ENCODE measurements around the gene BCCIP. TPM values are rescaled to one million over a fixed set of nuclear protein-coding genes. Genes with fewer than 3 reads are reported as not detected.

The BCCIP gene
- polyA plus RNA-seq, 1 donor: 56.3 TPM

GRCh38 chr10:125781374-125781773, 42.0 kb upstream of the BCCIP start:
- no peak for DNase-seq
- Histone ChIP-seq H3K4me1 (ENCODE audit: control insufficient read depth, insufficient read depth, low read length) (no peaks in the 10 kb centered on the region), H3K9me3 (ENCODE audit: control insufficient read depth, low read depth, low read length) (no peaks in the 10 kb centered on the region), H3K36me3 (ENCODE audit: control insufficient read depth, insufficient read depth, low read length) (no peaks in the 10 kb centered on the region), H3K27me3 (ENCODE audit: control insufficient read depth, insufficient read depth, low read length) (no peaks in the 10 kb centered on the region), H3K27ac (ENCODE audit: low read length) (no peak overlapping the region), H3K4me3 (ENCODE audit: low read length) (no peak overlapping the region)
- no CpG with 5 or more reads among the region's 8 CpGs for WGBS (ENCODE audit: insufficient coverage, low lambda C conversion rate)

DNA sequence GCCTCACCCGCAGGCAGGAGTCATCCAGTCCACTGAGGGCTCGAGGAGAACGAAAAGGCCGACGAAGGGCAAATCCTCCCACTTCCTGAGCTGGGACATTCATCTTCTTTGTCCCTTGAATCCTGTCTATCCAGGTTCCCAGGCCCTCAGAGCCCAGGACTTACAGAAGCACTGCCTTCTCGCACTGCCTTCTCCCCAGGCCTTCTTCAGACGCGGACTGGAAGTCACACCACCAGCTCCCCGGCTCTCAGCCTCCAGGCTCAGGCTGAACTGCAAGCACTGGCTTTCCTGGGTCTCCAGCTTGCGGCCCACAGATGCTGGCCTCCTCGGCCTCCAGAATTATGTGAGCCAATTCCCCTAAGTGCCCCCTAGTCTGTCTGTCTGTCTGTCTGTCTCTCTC, 41.3 kb upstream of the BCCIP start:
- Histone ChIP-seq H3K27ac (ENCODE audit: low read length) (no peak overlapping the region), H3K36me3 (ENCODE audit: control insufficient read depth, insufficient read depth, low read length) (no peaks in the 10 kb centered on the region), H3K9me3 (ENCODE audit: control insufficient read depth, low read depth, low read length) (no peaks in the 10 kb centered on the region), H3K4me3 (ENCODE audit: low read length) (no peak overlapping the region), H3K27me3 (ENCODE audit: control insufficient read depth, insufficient read depth, low read length) (no peaks in the 10 kb centered on the region), H3K4me1 (ENCODE audit: control insufficient read depth, insufficient read depth, low read length) (no peaks in the 10 kb centered on the region)
- WGBS (ENCODE audit: insufficient coverage, low lambda C conversion rate): 80% methylated on average over 4 of the region's 11 CpGs
- no peak for DNase-seq

- no peaks in the 10 kb centered on the region for H3K27me3 ChIP-seq (ENCODE audit: control insufficient read depth, insufficient read depth, low read length)
- H3K36me3 ChIP-seq (ENCODE audit: control insufficient read depth, insufficient read depth, low read length): no peaks in the 10 kb centered on the region
- DNase-seq: no peak
- no peaks in the 10 kb centered on the region for H3K9me3 ChIP-seq (ENCODE audit: control insufficient read depth, low read depth, low read length)
- WGBS (ENCODE audit: insufficient coverage, low lambda C conversion rate): no CpG with 5 or more reads among the region's 11 CpGs
- no peak overlapping the region for H3K27ac ChIP-seq (ENCODE audit: low read length)
- no peak overlapping the region for H3K4me3 ChIP-seq (ENCODE audit: low read length)
- no peaks in the 10 kb centered on the region for H3K4me1 ChIP-seq (ENCODE audit: control insufficient read depth, insufficient read depth, low read length)
Observed at GRCh38 chr10:125782616-125783015, 40.7 kb upstream of the BCCIP start.

GRCh38 chr10:125783408-125783807, 39.9 kb upstream of the BCCIP start:
- Histone ChIP-seq H3K4me1 (ENCODE audit: control insufficient read depth, insufficient read depth, low read length) (no peaks in the 10 kb centered on the region), H3K36me3 (ENCODE audit: control insufficient read depth, insufficient read depth, low read length) (peaks cover 6% of the 10 kb centered on the region), H3K27ac (ENCODE audit: low read length) (no peak overlapping the region), H3K9me3 (ENCODE audit: control insufficient read depth, low read depth, low read length) (no peaks in the 10 kb centered on the region), H3K4me3 (ENCODE audit: low read length) (no peak overlapping the region), H3K27me3 (ENCODE audit: control insufficient read depth, insufficient read depth, low read length) (no peaks in the 10 kb centered on the region)
- WGBS (ENCODE audit: insufficient coverage, low lambda C conversion rate): no CpG with 5 or more reads among the region's 7 CpGs
- DNase-seq: no peak

DNA sequence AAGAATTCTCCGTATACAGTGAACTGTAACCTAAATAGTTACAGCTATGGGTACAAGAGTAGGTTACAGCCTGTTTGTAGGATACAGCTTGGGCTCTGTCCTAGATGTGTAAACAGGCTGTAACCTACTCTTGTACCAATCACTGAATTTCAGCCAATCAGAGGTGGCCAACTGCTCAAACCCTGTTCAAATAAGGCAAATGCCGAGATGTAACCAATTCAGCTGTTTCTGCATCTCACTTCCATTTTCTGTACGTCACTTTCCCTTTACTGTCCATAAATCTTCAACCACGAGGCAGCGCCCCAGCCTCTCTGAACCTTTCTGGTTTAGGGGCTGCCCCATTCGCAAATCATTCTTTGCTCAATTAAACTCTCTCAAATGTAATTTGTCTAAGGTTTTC, 39.4 kb upstream of the BCCIP start:
- Histone ChIP-seq H3K27ac (ENCODE audit: low read length) (no peak overlapping the region), H3K4me1 (ENCODE audit: control insufficient read depth, insufficient read depth, low read length) (no peaks in the 10 kb centered on the region), H3K27me3 (ENCODE audit: control insufficient read depth, insufficient read depth, low read length) (no peaks in the 10 kb centered on the region), H3K4me3 (ENCODE audit: low read length) (no peak overlapping the region), H3K9me3 (ENCODE audit: control insufficient read depth, low read depth, low read length) (no peaks in the 10 kb centered on the region), H3K36me3 (ENCODE audit: control insufficient read depth, insufficient read depth, low read length) (peaks cover 9% of the 10 kb centered on the region)
- no peak for DNase-seq
- WGBS (ENCODE audit: insufficient coverage, low lambda C conversion rate): no CpG with 5 or more reads among the region's 6 CpGs

DNA sequence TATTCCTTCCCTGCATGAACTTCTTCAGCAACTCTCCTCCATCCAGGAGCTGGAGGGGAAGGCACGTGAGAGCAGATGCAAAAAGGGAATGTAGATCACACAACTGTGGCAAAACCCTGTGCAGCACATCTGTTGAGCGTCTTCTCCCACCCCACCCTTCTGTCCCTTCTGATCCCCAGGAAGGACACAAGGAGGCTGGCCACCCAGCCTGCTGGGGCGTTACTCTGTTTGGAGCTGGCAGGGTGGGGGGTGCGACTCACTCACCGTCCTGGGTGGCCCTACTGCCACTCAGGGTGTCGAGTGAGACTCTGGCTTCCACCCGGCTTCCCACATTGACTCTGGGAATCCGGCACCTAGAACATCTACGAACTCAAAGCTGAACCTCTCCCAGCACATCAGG, 37.6 kb upstream of the BCCIP start:
- Histone ChIP-seq H3K4me1 (ENCODE audit: control insufficient read depth, insufficient read depth, low read length) (no peaks in the 10 kb centered on the region), H3K27me3 (ENCODE audit: control insufficient read depth, insufficient read depth, low read length) (no peaks in the 10 kb centered on the region), H3K36me3 (ENCODE audit: control insufficient read depth, insufficient read depth, low read length) (peaks cover 21% of the 10 kb centered on the region), H3K4me3 (ENCODE audit: low read length) (no peak overlapping the region), H3K9me3 (ENCODE audit: control insufficient read depth, low read depth, low read length) (no peaks in the 10 kb centered on the region), H3K27ac (ENCODE audit: low read length) (no peak overlapping the region)
- DNase-seq: no peak
- WGBS (ENCODE audit: insufficient coverage, low lambda C conversion rate): no CpG with 5 or more reads among the region's 9 CpGs

DNA sequence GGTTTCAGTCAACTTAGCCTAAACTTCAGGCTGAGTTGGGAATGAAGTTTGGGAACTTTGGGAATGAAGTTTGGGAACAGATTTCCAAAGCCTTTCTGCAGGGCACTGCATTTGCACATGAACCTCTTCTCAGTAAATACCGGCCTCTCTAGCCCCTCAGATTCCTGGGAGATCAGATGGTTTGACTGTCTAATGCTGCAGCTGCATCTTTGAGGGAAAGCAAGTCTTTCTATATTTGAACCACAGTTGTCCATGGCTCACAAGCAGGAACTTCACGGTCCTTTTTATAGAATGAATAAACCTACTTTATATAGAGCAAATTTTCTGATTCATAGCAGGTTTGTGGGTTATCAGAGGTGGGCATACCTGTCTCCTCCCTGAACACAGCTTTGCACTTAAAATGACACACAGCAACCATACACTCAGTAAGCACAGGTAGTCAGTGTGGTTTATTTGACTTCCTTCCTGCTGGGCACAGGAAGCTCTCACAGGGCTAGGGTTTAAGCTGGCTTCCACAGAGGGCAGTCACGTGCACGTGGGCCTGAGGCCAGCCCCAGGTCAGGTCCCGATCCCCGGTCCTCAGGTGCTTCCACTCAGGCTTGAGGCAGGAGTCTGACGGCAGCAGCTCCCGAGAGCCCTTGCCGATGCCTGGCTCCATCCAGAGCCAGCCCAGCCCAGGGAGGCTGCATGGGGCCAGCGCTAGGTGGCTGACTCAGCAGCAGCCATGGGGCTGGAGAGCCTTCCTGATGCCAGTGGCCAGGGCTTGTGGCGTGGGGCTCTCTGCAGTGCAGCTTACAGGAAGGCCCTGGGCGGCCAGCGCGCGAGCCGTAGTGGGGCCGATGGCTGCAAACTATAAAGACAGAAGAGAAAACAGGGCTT, 35.0 kb upstream of the BCCIP start:
- Histone ChIP-seq H3K9me3 (ENCODE audit: control insufficient read depth, low read depth, low read length) (no peaks in the 10 kb centered on the region), H3K27ac (ENCODE audit: low read length) (no peak overlapping the region), H3K4me1 (ENCODE audit: control insufficient read depth, insufficient read depth, low read length) (no peaks in the 10 kb centered on the region), H3K4me3 (ENCODE audit: low read length) (no peak overlapping the region), H3K36me3 (ENCODE audit: control insufficient read depth, insufficient read depth, low read length) (peaks cover 36% of the 10 kb centered on the region), H3K27me3 (ENCODE audit: control insufficient read depth, insufficient read depth, low read length) (no peaks in the 10 kb centered on the region)
- DNase-seq: no peak
- WGBS (ENCODE audit: insufficient coverage, low lambda C conversion rate): no CpG with 5 or more reads among the region's 17 CpGs

- no CpG with 5 or more reads among the region's 14 CpGs for WGBS (ENCODE audit: insufficient coverage, low lambda C conversion rate)
- no peaks in the 10 kb centered on the region for H3K27me3 ChIP-seq (ENCODE audit: control insufficient read depth, insufficient read depth, low read length)
- no peaks in the 10 kb centered on the region for H3K4me1 ChIP-seq (ENCODE audit: control insufficient read depth, insufficient read depth, low read length)
- peaks cover 73% of the 10 kb centered on the region for H3K36me3 ChIP-seq (ENCODE audit: control insufficient read depth, insufficient read depth, low read length)
- H3K27ac ChIP-seq (ENCODE audit: low read length): no peak overlapping the region
- no peak overlapping the region for H3K4me3 ChIP-seq (ENCODE audit: low read length)
- DNase-seq: no peak
- H3K9me3 ChIP-seq (ENCODE audit: control insufficient read depth, low read depth, low read length): no peaks in the 10 kb centered on the region
Observed at GRCh38 chr10:125792342-125793300, 30.7 kb upstream of the BCCIP start.

- peaks cover 65% of the 10 kb centered on the region for H3K36me3 ChIP-seq (ENCODE audit: control insufficient read depth, insufficient read depth, low read length)
- WGBS (ENCODE audit: insufficient coverage, low lambda C conversion rate): no CpG with 5 or more reads among the region's 2 CpGs
- no peak overlapping the region for H3K27ac ChIP-seq (ENCODE audit: low read length)
- H3K4me3 ChIP-seq (ENCODE audit: low read length): no peak overlapping the region
- no peaks in the 10 kb centered on the region for H3K27me3 ChIP-seq (ENCODE audit: control insufficient read depth, insufficient read depth, low read length)
- no peaks in the 10 kb centered on the region for H3K9me3 ChIP-seq (ENCODE audit: control insufficient read depth, low read depth, low read length)
- no peaks in the 10 kb centered on the region for H3K4me1 ChIP-seq (ENCODE audit: control insufficient read depth, insufficient read depth, low read length)
- no peak for DNase-seq
Observed at GRCh38 chr10:125795128-125795527, 28.2 kb upstream of the BCCIP start.

DNA sequence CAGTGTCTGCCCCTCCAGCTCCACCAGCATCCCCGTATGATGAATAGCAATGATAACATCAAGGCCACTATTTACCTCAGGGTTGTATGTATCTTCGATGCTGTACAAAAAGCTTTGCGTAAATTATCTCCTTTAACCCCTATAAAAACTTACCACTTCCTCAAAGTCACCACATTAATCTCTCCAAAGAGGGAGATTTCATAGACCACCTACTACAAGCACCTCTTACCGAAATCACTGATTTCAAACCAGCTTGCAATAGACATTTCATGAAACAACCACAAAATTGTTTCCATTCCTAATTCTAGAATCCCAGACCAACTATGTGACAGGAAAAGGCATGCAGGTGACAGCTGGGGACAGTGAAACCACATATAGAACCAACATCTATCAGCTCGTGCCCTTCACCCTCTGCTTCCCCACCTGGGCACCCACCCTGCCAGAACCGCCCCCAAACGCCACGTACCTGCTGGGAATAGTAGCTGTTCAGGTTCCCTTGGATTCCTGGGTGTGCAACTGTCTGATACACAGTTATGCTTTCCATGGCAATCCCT, 27.6 kb upstream of the BCCIP start:
- Histone ChIP-seq H3K4me1 (ENCODE audit: control insufficient read depth, insufficient read depth, low read length) (no peaks in the 10 kb centered on the region), H3K36me3 (ENCODE audit: control insufficient read depth, insufficient read depth, low read length) (peaks cover 65% of the 10 kb centered on the region), H3K27me3 (ENCODE audit: control insufficient read depth, insufficient read depth, low read length) (no peaks in the 10 kb centered on the region), H3K9me3 (ENCODE audit: control insufficient read depth, low read depth, low read length) (no peaks in the 10 kb centered on the region), H3K4me3 (ENCODE audit: low read length) (no peak overlapping the region), H3K27ac (ENCODE audit: low read length) (no peak overlapping the region)
- 100% methylated on average over 1 of the region's 8 CpGs for WGBS (ENCODE audit: insufficient coverage, low lambda C conversion rate)
- no peak for DNase-seq

All from large intestine (tissue), 3 donors.